Activated CD4-positive, alpha-beta T cell treated with anti-CD3 and anti-CD28 coated beads for 24 hours (primary cell): Measurements from ENCODE around the gene RIPOR1.

ENCODE experiments used
- DNase-seq, 2 donors: peaks; one replicate each; pipeline ENCODE4 v3.0.0-alpha.2; 2020; ENCODE audit warnings: low read depth in 2 of 2

RIPOR1 gene

DNA sequence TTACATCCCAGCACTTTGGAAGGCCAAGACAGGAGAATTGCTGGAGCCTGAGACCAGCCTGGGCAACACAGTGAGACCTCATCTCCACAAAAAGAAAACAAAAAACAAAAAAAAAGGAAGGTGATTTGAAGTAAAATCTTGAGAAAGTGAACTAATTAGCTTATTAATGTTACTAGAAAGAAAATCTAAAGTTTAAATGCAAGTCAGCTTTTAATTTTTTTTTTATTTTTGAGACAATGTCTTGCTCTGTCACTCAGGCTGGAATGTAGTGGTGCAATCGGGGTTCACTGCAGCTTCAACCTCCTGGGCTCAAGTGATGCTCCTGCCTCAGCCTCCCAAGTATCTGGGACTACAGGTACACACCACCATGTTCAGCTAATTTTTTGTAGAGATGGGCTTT is 30.2 kb downstream of the RIPOR1 start:
- no peak for DNase-seq

DNA sequence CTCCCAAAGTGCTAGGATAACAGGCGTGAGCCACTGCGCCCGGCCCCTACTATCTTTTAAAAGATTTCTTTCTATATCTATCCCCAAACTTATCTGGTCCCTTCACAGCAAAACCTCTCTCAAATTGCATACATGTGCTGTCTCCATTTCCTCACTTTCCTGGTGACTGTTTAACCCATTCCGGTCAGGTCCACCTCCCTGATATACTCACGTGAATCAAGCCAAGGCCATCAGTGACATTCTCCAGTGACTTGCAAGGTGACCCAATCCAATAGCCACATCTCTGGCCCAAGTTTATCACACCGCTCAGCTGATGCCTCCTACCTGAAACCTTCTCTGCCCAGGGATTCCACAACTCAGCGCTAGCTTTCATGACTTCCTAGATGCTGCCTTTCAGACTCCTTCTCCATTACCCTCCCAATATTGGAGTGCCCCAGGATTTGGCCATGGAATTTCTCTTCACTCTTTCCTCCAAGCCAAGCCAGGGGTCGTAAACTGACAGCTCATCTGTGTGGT is 32.3 kb downstream of the RIPOR1 start:
- no peak for DNase-seq

DNA sequence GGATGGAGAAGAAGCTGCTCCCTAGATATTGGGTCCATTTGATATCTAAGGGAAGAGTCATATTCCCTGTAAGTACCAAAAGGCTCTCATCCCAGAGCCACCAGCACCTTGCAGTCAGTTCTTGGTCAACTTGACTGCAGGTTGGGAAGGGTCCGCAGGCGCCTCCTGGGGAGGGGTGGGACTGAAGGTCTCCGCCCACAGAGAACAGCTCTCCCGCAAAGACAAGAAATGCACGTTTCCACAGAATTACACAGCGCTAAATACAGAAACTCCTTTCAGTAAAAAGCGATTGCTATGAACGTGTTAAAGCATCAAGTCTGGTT is 32.8 kb downstream of the RIPOR1 start:
- no peak for DNase-seq

DNA sequence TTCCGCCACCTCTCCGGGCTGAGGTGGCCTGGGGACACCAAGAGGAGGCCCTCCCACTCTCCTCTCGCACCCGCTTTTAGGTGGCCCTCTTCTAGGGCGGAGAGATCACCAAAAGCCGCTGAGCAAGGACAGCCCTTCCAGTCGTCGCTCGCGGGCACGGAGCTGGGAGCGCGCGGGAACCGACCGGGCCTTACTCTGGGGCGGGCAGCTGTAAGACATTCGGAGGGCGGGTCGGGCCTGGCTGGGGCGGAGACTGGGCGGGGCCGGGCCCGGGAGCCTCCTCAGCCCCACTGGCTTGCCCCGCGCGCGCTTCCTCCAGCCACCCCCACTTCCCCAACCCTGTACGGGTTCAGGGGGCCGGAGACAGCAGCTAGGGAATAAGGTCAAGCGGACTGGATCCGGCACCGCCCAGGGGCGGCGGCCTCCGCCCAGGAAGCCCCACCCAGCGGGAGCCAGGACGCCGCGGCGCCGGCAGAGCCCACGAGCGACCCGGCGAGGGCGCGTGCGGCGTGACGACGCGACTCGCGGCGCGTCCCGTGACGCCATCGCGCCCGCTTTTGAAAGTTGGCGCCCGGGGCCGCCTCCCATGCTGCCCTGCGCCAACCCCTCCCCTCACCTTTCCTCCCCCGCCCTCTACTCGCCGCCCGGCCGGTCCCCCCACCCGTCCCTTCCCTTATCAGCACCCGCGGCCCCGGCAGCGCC is 33.3 kb downstream of the RIPOR1 start:
- peak; percentile 95 for DNase-seq

DNA sequence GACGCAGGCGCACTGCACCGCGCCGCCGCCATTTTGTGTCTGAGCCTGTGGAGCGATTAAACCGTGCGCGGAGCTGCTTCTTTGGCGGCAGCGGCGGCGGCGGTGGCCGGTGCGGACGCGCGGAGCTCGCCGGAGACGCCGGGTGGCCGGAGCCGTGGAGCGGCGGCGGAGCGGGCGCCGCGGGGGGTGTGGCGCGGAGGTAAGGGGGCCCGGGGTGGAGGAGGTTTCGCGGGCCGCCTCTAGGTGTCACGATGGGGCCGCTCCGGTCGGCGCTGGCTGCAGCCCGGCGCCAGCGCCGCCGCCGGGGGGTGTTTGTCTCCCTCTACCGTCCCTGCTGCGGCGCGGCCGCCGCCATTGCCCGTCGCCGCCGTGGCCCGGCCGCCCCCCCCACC is 33.9 kb downstream of the RIPOR1 start, which contains the start of gene CTCF:
CTCF (plus strand) TSS at position 1 of the 392 bp plus-strand sequence. CDS start 48,307 bp downstream, outside the sequence.
- peak; percentile 64 to 66 for DNase-seq

DNA sequence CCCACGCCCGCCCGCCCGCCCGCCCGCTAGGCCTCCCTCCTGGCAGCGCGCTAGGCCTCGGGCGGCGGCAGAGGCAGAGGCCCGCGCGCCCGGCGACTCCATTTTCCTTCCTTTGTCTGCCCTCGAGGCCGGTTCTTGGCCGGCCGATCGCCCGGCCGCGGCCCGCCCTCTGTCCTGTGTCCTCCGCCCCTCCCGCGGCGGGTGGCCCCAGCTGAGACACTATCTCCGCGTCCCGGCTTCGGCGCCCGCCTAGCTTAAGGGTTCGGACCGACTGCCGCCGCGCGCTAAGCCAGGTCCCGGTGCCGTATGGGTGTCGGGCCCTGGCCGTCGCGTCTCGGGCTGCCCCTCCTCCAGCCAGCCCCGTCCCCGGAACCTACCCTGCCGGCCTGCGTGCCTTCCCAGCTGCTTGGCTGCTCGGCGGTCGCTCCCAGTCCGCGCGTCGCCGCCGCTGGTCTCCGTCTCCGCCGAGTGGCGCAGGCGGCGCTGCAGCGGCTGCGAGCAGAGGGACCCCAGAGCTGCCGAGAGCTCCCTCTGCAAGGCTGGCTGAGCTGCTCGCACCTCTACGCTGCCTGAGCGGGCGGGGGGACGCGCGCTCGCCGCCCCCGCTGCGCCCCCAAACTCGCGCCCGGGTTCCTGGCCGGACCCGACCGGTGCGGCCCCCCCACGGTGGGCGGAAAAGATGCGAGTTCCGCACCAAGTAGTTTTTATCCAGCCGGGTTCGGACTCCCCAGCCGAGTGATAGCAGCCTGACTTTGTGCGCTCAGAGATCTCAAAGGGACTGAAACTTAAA is 34.5 kb downstream of the RIPOR1 start:
- DNase-seq = peak in 1 of 2 donors; percentile 18

DNA sequence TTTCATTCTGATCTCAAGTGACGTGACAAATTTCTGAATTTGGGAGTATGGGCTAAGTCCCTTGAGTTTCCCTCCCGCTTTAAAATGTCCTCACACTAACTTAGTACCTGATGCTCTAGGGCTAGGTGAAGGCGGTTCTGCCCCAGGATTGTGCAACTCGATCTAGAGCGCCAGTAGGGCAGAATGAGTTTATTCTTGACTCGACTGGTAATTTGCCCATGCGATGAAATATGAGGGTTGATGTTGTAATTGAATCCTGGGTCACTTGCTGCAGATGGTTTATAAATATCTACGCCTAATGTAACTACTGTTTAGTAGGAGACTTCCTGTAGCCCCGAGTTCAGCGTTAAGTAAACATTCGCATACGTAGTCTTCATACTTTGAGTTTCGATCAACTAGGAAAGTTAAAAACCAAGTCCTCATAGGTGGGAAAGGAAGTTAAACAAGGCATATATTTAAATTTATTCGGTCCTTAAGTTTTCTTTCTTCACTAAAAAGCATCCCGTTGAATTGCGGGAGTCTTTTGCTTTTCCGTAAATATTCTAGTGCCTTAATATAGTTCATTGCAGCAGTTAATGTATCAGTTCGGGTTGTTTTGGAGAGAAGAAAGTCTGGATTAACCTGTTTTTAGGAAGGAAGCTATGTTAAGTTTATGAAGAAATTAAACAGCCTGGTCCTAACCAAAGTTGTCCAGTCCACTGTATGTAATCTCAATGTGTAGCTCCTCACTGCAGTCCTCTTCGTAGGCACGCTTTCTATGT is 35.3 kb downstream of the RIPOR1 start:
- DNase-seq = no peak

DNA sequence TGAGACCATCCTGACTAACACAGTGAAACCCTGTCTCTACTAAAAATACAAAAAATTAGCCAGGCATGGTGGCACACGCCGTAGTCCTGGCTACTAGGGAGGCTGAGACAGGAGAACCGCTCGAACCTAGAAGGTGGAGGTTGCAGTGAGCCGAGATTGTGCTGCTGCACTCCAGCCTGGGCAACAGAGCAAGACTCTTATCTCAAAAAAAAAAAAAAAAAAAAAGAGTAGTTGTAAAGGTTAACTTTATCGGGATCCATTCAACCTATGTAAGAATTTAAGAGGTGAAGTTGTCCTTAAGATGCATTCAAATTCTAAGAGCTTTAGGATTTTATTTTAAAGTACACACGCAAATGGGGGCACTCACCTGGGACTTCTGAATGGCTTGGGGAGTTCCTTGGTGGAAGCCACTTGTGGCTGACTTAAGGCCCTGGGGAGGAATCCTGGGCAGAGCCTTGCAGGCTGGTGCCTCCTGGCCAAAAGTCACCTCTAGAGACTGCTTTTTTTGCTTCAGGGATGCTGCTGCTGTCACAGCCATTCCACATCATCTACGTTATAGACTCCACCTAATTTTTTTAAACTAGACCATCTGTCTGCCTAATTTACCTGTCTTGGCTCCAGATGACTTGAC is 37.0 kb downstream of the RIPOR1 start:
- DNase-seq = no peak

DNA sequence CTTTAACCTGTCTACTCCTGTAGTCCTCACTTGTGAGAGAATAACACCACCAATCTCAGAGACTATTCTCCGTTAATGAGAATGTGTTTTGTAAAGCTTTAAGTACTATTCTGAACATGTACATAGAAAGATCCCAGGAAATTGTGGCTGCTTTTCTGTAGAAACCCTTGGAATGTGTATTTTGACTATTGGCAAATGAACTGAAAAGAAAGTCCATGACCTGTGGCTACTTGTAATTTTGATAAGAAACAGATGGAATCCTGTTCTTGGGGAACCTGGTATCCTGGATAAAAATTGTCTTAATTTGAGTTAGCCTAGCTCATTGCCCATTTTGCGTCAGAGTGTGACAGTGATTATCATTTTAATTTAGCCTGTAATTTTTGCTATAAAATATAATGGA is 42.8 kb downstream of the RIPOR1 start:
- no peak for DNase-seq

DNA sequence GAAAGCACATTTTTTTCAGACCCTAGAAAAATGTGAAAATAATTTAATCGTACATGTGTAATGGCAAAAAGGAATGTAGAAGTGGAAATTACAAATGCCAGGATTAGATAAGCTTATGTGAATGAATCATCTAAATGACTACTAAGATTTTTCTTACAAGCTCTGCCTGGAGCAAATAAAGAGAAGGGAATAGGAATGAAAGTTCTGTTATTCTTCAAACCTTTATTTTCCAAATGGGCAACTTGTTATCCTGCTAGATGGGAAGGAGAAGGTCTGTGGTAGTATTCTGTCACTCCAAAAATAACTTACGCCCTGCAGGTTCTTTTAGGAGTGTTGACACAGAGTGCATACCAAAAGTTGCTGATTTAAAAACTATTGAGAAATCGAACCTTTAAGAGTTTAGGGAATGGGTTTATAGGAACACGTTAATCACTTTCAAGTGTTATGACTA is 43.4 kb downstream of the RIPOR1 start:
- no peak for DNase-seq

DNA sequence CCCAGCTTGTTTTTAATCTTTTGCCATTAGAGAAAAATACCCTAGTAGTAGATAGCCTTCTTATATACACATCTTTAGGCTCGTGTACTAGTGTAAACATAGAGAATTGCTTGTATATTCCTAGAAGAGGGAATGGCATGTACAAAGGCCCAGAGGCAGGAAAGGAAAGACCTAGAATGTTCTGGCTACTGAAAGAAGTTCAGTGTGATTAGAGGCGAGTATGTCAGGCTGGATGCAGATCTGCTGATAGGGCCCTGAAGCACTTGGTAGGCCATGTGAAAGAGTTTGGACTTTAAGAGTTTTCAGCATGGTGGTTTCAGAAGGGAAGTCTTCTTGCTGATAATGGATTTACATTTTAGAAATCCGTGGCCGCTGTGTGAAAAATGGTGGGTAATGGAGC is 51.1 kb downstream of the RIPOR1 start:
- no peak for DNase-seq

DNA sequence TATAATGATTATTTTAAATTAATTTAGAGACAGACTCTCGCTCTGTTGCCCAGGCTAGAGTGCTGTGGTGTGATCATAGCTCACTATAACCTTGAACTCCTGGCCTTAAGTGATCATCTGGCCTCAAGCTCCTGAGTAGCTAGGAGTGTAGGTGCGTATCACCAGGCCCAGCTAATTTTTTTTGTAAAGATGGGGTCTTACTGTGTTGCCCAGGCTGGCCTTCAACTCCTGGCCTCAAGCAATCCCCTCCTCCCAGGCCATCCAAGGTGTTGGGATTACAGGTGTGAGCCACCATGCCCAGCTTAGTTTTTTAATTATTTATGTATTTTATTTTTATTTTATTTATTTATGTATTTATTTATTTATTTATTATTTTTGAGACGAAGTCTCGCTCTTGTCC is 51.6 kb downstream of the RIPOR1 start:
- DNase-seq = no peak

DNA sequence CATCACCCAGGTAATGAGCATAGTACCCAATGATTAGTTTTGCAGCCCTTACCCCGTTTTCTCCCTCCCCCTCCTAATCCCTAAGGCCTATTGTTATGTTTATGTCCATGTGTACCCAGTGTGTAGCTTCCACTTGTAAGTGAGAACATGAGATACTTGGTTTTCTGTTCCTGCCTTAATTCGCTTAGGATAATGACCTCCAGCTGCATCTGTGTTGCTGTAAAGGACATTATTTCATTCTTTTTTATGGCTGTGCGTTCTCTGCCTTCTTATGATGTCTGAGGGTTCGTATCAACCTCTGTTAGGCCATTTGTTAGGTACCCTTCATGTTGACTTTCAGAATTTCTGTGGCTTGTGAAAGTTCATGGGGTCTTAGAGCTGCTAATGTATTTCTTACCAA is 64.7 kb downstream of the RIPOR1 start:
- DNase-seq = no peak

DNA sequence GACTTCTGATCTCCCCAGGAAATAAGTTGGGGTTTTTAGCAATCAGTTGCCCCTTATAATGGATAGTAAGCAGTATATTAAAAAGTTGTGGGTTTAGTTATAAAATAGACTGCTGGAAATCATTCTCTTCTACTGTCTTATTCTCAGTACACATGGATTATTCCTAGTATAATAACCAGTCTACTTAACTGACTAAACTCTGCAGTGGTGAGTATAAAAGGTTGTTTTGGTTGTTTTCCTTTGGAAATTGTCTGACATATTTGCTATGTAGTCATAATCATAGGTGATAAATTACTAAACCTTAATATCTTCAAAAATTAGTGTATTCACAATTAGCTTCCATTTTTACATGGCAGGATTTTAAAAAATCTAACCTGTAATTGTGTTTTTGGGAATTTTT is 65.1 kb downstream of the RIPOR1 start:
- no peak for DNase-seq

DNA sequence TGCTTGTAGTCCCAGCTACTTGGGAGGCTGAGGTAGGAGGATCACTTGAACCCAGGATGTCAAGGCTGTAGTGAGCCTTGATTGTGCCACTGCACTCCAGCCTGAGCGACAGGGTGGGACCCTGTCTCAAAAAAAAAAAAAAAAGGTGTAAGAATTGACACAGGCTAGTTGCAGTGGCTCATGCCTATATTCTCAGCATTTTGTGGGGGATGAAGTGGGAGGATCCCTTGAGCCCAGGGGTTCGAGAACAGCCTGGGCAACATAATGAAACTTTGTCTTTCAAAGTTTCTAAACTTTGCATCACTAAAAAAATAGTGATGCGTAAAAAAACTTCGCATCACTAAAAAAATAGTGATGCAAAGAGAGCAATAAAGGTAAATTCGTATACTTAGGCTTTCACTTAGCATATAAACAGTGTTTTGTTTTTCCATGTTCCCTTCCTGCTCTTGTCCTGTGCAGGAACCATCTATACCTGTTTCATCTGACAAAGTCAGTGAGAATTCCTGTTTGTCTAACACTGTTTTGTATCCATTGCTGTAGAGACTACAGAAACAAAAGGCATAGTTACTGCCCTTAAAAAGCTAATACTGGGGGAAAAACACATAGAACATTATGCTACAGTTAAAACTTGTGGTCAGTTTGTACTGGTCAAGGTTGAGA is 65.8 kb downstream of the RIPOR1 start:
- no peak for DNase-seq

DNA sequence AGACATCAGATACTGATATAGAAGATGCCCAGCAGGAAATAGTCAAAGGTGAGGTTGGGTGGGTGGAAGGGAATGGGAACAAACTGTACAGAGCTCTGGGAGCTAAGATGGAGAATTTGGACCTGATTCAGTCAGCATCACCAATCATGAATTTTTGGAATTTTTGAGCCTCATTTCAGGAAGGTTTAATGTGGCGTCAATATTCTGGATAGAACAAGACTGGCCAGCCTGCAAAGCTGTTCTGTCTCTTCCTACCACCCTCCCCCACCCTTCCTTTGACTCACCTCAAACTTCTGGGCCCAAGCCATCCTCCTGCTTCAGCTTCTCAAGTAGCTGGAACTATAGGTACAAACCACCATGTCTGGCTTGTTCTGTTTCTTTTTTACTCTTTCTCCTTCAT is 66.3 kb downstream of the RIPOR1 start:
- peak in 1 of 2 donors; percentile 7 for DNase-seq
